ENCODE data around the gene INPP5K.

DNA sequence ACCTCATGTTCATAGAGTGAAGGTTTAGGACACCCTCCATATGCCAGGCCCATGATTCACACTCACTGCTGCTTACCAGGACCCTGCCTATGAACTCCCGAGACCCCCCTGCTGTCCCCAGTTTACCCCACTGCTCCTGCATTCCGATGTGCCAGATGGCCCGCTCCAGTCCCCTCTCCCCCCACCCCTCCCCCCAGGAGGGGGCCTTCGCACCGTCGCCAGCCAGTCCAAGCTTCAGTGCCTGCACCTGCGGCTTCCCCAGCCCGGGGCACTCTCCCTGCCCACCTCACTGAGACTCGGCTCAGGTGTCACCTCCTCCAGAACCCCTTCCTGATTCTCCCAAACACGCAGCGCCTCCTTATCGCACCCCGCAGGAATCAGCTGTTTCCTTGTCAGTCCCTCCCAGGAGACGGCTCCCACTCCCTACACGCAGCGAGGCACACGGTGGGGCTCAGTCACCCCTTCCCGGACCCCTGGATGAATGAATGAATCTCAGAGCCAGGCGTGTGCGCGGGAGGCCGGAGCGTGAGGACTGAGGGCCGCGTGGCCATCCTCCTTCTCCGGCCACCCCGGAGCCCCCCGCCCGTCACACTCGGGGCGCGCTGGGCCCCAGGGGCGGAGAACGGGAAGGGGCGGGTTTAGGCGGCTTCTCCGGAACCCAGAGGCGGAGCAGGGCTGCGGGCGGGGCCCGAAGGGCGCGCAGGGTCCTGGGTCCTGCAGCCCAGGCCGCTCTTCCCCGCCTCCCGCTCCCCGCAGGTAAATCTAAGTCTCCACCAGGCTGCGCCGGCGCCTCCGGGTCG, 25.6 kb downstream of the INPP5K start:
- TF ChIP-seq, protein P1, sequence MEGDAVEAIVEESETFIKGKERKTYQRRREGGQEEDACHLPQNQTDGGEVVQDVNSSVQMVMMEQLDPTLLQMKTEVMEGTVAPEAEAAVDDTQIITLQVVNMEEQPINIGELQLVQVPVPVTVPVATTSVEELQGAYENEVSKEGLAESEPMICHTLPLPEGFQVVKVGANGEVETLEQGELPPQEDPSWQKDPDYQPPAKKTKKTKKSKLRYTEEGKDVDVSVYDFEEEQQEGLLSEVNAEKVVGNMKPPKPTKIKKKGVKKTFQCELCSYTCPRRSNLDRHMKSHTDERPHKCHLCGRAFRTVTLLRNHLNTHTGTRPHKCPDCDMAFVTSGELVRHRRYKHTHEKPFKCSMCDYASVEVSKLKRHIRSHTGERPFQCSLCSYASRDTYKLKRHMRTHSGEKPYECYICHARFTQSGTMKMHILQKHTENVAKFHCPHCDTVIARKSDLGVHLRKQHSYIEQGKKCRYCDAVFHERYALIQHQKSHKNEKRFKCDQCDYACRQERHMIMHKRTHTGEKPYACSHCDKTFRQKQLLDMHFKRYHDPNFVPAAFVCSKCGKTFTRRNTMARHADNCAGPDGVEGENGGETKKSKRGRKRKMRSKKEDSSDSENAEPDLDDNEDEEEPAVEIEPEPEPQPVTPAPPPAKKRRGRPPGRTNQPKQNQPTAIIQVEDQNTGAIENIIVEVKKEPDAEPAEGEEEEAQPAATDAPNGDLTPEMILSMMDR (conservative IDR thresholded peaks at IDR 0.05 in 1 of 2, IDR thresholded peaks at IDR 0.05 in 1 of 2; ENCODE audit: extremely low read depth in 1 of 2, insufficient read depth in 1 of 2, low read depth in 1 of 2, low read length in 2 of 2) = no peak
- no peak for TF ChIP-seq EZH2 (IDR thresholded peaks at IDR 0.05; ENCODE audit: borderline replicate concordance, low read length)

Measured in mammary epithelial cell (primary cell).